Stimulated activated CD8-positive, alpha-beta memory T cell treated with anti-CD3 and anti-CD28 coated beads, Interleukin-12 subunit alpha, Interleukin-12 subunit beta, amount 100 ng/mL, for 1 hour (primary cell): ENCODE data around the gene LDAF1.
"Not testable (repeated sequence)": the region's sequence is repeated elsewhere in the genome, so short reads cannot be mapped to it uniquely, and the experiment has no call there.

ENCODE experiments used
- DNase-seq: peaks from one replicate; pipeline ENCODE4 v3.0.0-alpha.2; 2020; ENCODE audit warnings: low read depth

The LDAF1 gene

DNA sequence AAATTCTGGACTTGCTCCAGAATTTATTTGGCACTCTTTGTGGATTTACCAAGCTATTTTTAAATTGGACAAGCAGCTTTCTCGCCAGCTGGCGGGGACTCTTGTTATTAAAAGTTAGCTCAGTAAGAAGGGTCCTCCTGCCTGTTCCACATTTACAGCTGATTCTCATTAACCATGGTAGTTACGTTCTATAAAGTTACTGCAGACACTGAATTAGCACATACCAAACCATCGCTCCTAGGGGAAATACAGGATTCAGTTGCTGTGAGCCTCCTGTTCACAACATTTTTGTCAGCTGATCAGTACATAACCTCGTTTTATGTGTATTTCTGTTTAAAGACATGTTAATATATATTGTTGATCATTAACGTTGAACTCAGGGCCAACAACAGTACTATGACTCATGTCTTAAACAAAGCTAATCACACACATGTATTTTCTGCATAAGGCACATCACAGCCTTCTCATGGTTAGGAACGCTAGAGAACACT, 4.2 kb downstream of the LDAF1 start:
- no peak for DNase-seq

DNA sequence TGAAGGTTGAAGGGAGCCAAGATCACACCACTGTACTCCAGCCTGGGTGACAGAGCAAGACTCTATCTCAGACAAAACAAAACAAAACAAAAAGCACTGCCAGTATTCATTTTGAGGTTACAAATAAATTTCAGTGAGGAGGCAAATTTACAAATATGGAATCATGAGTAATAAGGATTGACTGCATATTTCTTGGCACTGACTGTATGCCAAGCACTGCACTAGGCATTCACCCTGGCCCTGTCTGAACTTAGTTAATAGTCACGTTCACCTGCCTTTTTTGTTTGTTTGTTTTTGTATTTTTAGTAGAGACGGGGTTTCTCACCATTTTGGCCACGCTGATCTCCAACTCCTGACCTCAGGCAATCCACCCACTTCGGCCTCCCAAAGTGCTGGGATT, 5.1 kb downstream of the LDAF1 start:
- DNase-seq: no peak

DNA sequence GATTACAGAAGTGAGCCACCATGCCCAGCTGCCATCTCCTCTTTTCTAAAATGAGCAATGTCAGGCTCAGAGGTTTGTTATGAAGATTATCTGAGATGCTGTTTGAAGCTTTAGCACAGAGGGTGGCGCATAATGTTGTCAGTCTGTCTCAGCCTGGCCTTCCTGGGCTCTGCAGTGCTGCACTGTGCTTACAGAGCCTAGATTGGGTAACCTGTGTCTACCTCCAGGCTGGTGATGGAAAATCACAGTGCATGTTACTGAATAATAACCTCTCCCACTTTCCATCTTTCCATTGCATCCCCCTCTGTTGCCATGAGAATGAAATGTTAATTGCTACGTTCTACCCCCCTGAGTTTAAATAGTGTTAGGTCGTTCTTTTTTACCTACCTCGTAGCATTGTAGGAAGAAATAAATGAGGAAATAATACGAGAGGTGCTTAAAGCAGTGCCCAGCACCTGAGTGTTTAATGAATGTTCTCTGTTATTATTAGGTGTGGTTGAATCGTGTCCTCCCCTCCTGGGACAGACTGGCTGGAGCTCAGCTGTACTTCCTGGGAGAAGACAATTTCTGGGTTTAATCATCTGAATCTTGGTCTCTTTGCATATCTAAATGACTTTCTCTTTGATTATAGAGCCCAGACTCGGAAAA, 6.2 kb downstream of the LDAF1 start:
- no peak for DNase-seq

DNA sequence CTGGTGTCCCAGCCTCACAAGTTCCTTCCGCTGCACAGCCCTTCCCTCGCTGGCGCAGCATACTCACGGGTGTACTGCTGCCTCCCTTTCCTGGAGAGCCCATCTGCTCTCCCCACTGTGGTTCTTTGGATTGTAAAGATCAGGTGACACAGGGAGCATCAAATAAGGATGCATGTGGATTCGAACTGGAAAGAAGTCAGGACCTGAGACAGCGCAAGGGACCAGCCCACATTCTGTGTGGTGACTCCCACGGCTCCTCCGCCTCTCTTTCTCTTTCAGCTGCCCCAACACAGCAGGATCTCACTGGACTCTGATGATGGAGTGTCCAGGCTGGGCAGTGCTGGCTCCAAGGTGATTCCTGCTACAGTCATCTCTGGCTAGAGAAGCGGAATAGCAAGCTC, 8.1 kb downstream of the LDAF1 start:
- DNase-seq: no peak

DNA sequence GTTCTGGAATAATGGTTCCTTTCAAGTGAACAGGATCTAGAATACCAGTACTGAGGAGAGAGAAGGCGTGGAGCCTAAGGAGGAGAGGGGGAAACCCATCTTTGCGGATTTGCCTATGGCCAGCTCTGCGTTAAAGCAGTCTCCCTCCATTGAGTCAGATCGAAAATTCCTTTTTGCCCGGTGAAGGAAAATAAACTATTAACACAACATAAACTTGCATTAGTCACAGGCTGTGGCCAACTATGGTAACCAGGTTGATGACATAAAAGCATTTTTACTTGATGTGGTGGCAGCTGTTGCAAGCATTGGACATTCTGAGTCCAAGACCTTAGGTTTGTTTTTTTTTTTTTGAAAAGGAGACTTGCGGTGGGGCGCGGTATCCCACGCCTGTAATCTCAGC, 8.9 kb downstream of the LDAF1 start:
- no peak for DNase-seq

DNA sequence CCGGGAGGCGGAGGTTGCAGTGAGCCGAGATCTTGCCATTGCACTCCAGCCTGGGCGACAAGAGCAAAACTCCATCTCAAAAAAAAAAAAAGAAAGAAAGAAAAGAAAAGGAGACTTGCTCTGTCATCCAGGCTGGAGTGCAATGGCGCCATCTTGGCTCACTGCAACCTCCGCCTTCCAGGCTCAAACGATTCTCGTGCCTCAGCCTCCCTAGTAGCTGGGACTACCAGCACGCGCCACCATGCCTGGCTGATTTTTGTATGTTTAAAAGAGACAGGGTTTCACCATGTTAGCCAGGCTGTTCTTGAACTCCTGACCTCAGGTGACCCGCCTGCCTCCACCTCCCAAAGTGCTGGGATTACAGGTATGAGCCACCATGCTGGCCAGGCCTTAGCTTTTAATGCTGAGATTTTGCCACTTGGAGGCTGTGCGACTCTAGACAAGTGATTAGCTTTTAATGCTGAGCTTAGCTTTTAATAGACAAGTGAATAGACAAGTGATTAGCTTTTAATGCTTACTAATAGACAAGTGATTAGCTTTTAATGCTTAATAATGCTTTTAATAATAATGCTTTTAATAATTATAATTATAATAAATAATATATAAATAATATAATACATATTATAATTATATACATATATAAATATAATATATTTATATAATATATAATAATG, 9.6 kb downstream of the LDAF1 start:
- DNase-seq: no peak

DNA sequence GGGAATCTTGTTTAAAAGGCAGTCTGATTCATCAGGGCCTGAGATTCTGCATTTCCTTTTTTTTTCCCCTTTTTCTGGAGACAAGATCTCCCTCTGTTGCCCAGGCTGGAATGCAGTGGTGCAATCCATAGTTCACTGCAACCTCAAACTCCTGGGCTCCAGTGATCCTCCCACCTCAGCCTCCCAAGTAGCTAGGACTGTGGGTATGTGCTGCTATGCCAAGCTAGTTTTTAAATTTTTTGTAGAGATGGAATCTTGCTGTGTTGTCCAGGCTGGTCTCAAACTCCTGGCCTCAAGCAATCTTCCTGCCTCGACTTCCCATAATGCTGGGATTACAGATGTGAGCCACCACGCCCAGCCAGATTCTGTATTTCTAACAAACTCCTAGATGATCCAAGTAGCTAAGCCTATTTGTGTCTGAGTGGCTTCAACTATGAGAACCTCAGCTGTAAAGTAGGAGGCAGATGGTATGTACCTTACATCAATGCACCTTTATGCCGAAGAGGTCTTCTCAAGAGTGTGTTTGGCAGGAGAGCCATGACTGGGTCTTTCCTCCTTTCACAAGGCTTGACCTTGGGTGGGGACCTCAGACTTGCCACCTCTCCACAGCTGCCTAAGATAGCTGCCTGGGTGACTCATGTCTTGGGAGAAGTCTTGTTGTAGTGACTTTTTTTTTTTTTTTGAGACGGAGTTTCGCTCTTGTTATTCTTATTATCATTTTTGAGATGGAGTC, 10.9 kb downstream of the LDAF1 start:
- no peak for DNase-seq

DNA sequence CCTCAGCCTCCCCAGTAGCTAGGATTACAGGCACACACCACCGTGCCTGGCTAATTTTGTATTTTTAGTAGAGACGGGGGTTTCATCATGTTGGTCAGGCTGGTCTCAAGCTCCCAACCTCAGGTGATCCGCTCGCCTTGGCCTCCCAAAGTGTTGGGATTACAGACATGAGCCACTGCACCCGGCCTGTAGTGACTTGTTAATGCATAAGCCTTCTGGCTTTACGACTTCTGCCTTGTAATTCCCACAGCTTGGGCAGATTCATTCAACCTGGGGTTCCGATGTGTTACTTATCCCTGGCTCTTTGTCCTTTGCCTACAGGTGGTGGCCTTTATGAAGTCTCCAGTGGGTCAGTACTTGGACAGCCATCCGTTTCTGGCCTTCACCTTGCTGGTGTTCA, 11.6 kb downstream of the LDAF1 start:
- not testable (repeated sequence) for DNase-seq

DNA sequence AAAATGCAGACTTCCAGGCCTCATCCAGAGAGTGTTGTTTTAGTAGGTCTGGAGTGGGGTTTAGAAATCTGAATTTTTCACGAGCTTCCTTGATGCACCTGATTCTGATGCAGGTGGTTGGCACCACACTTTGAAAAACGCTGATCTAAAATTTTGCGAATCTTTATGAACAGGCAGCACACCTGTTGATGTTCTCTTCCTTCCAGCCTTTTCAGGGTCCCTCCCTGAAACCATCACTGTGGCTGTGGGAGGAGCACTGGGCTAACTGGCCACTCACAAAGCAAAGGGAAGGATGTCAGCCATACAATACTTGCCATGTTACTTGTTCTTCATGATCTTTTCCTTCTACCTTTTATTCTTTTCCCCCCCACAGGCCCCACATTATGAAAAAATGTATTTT, 14.2 kb downstream of the LDAF1 start:
- no peak for DNase-seq

DNA sequence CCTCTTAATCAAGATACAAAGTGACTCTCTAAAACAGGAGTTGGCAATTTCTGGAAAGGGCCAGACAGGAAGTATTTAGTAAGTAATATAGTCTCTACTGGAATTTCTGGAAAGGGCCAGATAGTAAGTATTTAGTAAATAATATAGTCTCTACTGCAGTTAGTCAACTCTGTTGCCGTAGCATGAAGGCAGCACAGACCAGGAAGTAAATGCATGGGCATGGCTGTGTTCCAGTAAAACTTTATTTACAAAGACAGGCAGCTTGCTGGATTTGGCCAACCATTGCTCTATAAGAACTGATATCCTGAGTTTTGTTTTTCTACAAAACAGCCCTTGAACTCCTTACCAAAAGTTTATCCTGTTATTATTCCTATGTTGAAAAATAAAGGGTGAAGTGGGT, 16.9 kb downstream of the LDAF1 start:
- no peak for DNase-seq

DNA sequence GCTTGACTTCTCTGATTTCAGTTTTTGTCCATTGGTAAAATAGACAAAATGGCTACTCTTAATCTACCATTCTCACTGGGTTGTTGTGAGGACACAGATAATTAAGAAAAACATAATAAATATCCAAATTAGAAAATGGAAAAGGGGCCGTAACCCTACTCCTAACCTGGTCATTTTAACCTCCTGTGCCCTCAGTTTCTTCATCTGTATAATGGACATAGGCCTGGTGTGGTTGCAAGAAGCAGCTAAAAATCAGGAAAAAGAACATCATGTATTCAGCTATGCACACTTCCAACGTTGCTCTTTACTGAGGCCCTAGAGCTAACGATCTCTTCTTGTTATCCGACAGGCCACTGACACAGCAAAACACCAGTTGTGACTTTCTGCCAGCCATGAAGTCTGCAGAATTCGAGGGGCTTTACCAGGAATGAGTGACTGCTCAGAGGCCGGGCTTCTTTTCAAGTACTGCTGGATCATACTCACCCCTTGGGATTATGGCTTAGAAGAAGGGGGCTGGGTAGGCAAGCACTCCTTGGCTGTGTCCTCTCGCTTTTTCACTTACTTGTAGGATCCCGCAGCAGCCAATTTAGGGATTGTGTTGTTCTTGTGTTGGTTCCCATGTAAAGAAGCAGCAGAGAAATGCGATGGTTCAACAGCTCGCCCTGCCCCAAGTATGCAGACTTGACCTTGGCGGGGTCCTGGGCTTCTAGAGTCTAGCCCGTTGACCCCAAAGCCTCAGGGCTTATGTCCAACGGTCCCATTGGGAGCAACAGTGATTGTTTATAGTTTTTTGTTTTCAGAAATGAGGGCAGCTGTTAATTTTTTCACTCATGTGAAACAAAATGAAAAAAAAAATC, 20.9 kb downstream of the LDAF1 start:
- no peak for DNase-seq

DNA sequence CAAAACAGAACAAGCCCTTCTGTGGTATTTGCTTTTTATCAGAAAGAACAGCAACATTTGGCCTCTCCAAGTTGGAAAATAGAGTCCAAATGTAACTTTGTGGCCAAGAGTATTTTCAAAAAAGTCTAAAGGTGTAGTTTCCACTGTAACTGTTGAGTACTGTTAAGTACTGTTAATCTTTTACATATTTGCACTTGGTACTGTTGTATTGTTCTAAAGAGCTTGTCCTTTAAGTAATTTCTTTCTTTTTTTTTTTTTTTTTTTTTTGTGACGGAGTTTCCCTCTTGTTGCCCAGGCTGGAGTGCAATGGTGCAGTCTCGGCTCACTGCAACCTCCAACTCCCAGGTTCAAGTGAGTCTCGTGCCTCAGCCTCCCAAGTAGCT, 21.5 kb downstream of the LDAF1 start:
- no peak for DNase-seq

DNA sequence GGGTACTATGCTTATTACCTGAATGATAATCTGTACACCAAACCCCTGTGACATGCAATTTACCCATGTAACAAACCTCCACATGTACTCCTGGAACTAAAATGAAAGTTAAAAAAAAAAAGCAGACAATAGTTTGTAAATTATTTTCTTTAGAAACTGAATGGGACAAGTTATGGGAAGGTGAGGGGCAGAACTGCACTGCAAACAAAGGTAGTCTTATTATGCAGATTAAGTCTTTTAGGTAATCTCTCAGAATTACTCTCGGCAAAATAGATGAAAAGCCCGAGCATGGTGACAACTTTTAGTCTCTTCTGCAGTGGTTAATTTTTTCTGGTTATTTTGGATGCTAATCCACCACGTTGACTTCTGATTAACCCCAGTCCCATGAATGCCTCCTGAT, 25.5 kb downstream of the LDAF1 start:
- no peak for DNase-seq

DNA sequence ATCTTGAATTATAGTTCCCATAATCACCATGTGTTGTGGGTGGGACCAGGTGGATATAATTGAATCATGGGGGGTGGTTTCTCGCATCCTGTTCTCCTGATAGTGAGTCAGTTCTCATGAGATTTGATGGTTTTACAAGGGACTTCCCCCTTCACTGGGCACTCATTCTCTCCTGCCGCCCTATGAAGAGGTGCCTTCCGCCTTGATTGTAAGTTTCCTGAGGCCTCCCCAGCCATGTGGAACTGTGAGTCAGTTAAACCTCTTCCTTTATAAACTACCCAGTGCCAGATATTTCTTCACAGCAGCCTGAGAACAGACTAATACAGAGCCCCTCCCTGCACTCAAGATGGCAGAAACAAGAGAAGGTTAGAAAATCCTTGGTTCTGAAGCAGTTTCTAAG, 26.4 kb downstream of the LDAF1 start:
- DNase-seq: no peak

DNA sequence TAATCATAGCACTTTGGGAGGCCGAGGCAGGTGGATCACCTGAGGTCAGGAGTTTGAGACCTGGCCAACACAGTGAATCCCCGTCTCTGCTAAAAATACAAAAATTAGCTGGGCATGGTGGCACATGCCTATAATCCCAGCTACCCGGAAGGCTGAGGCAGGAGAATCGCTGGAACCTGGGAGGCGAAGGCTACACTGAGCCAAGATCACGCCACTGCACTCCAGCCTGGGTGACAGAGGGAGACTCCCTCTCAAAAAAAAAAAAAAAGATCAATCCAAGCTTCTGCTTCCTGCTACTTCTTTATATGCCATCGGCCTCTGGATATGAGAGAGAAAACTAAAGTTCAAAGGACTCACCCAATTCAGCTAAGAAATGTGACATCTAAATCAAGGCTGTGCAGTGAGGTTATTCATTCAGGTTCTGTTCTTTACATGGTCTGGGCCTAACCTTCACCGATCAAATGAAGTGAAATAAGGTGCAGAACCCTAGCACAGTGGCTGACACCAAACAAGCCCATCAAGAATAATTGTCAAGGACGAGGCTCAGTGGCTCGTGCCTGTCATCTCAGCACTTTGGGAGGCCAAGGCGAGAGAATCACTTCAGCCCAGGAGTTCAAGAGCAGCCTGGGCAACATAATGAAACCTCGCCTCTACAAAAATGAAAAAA, 27.3 kb downstream of the LDAF1 start:
- no peak for DNase-seq

DNA sequence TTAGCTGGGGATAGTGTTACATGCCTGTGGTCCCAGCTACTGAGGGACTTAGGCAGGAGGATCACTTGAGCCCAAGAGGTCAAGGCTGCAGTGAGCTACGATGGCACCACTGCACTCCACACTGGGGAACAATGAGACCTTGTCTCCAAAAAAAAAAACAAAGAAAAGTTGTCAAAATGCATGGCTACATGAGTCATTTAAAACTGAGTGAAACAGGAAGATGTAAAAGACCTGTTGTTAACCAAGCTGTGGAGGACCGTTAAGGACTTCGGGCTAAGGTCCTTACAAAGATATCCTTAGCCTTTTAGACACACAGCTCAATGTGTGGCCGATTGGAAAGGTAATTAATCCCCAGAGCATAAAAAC, 27.8 kb downstream of the LDAF1 start:
- DNase-seq: no peak

DNA sequence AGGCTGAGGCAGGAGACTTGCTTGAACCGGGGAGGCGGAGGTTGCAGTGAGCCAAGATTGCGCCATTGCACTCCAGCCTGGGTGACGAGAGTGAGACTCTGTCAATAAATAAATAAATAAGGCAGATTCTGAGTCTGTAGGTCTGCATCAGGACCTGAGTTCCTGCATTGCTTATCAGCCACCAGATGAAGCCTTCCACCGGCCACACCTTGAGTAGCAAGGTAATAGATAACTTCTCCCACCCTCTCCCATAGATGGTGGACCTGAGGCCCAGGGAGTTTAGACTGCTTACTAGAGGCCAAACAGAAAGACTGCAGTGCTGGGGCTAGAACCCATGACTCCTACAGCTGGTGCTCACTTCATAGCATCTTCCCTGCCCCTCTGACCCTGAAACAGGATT, 30.8 kb downstream of the LDAF1 start:
- no peak for DNase-seq

DNA sequence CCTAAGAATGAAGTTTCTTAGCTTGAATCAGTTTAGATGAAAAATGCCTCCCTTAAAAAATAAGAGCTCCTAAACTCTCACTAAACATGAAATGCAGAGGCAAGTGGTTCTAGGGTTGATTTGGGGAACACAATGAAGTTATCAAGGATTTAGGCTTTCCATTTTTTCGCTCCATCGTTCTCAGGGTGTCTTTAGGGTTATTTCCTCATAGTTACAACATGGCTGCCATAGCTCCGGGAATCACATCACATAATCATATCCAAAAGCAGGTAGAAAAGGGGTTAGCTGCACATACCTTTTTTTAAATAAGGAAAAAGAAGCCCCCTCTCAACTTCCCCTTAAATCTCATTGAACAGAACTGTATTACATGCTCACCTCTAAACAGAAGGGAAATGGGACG, 31.5 kb downstream of the LDAF1 start:
- no peak for DNase-seq

DNA sequence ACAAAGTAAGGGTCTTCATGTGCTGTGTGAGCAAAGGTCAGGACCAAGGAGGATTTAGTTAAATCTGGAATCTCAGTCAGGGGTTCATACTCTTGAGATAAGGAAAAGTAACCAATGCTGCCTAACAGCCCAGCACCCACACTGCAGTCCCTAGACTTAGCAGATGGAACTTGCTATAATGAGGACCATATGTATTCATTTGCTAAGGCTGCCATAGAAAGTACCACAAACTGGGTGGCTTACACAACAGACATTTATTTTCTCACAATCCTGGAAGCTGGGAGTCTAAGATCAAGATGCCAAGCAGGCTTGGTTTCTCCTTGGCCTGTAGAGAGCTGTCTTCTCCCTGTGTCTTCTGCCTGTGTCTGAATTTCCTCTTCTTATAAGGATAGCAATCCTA, 32.1 kb downstream of the LDAF1 start:
- no peak for DNase-seq

DNA sequence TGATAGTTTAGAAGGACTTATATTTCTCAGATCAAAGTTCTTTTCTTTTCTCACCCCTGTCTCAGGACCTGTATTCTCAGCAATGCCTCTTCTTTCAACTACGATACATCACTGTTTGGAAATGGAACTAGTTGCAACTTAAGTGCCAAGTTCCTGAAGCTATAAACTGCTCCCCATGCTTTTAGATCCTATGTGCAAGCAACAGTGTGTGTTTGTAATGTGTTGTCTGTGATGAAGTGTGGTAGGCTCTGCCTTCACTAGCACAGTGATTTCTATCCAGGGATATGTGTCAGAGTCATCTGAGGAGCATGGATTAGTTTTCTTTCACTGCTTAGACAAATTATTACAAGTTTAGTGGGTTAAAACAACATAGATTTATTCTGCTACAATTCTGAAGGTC, 34.5 kb downstream of the LDAF1 start:
- DNase-seq: no peak

DNA sequence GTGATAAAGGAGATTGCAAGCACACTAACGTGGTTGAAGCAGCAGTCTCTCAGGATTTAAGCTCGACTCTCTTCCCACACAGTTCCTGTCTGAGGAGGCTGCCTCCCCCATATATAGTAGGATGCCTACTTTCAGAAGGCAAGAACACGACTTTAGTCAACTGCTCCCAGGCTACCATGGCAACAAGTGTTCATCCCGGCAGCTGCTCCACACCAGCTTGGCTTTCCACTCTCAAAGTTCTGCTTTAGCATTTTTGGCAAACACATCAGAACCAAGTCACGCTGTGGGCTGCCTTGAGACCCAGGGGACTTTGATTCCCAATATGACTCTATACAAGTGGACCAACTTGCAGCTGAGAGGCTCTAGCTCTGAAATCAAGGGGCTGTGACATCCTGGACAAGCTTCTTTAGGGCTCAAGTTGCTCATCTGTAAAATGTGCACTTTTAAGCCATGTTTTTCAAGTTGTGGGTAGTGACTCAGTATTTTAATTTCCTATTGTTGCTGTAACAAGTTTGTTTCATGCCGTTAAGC, 36.4 kb downstream of the LDAF1 start:
- no peak for DNase-seq

DNA sequence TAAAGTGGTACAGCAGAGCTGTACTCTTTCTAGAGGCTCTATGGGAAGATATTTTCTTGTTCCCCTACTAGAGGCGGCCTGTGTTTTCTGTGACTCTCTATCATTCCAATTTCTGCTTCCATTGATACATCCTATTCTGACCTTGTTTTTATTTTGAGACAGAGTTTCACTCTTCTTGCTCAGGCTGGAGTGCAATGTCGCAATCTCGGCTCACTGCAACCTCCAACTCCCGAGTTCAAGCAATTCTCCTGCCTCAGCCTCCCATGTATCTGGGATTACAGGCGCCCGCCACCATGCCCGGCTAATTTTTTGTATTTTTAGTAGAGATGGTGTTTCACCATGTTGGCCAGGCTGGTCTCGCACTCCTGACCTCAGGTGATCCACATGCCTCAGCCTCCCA, 36.9 kb downstream of the LDAF1 start:
- not testable (repeated sequence) for DNase-seq
